ENCODE results near the gene FAM3A.

The FAM3A gene

GRCh38 chrX:154516656-154517100 lies 646 bp upstream of the FAM3A start (continued):
- TF ChIP-seq ZNF571 (tag by site-specific recombination; IDR thresholded peaks at IDR 0.05) (no peak), ZNF366 (tag by site-specific recombination; conservative IDR thresholded peaks at IDR 0.05) (no peak), ZSCAN30 (tag by site-specific recombination; IDR thresholded peaks at IDR 0.05) (no peak), ELK4 (IDR thresholded peaks at IDR 0.05; ENCODE audit: borderline replicate concordance, low read depth, low read length) (0 out of 2 replicates have a peak, but pooled peaks have one; percentile 1), YY1 (tag by site-specific recombination; IDR thresholded peaks at IDR 0.05) (no peak), ZNF302 (tag by site-specific recombination; IDR thresholded peaks at IDR 0.05; ENCODE audit: low read depth) (no peak), ZFP3 (tag by site-specific recombination; IDR thresholded peaks at IDR 0.05; ENCODE audit: low read depth) (no peak), ZNF311 (tag by site-specific recombination; IDR thresholded peaks at IDR 0.05; ENCODE audit: borderline replicate concordance) (no peak), ZNF513 (tag by site-specific recombination; IDR thresholded peaks at IDR 0.05) (no peak), ZBTB8A (tag by site-specific recombination; IDR thresholded peaks at IDR 0.05) (0 out of 2 replicates have a peak, but pooled peaks have one; percentile 5), ZNF280C (tag by site-specific recombination; IDR thresholded peaks at IDR 0.05) (no peak), ZNF610 (tag by site-specific recombination; IDR thresholded peaks at IDR 0.05; ENCODE audit: borderline replicate concordance) (no peak), GLIS2 (tag by site-specific recombination; IDR thresholded peaks at IDR 0.05) (no peak), GFI1B (tag by site-specific recombination; IDR thresholded peaks at IDR 0.05) (no peak), ZNF354C (tag by site-specific recombination; IDR thresholded peaks at IDR 0.05; ENCODE audit: borderline replicate concordance, low read depth) (no peak), BCL11A (tag by site-specific recombination; IDR thresholded peaks at IDR 0.05; ENCODE audit: low read depth) (no peak), ZNF792 (tag by site-specific recombination; IDR thresholded peaks at IDR 0.05) (no peak), ZNF324 (tag by site-specific recombination; IDR thresholded peaks at IDR 0.05) (no peak), HIC1 (tag by site-specific recombination; IDR thresholded peaks at IDR 0.05) (no peak), KLF1 (tag by site-specific recombination; IDR thresholded peaks at IDR 0.05) (0 out of 2 replicates have a peak, but pooled peaks have one; percentile 22), KLF9 (tag by site-specific recombination; IDR thresholded peaks at IDR 0.05; ENCODE audit: low read depth) (no peak), ZNF138 (tag by site-specific recombination; IDR thresholded peaks at IDR 0.05; ENCODE audit: borderline replicate concordance) (no peak)
- TF ChIP-seq, protein P1, sequence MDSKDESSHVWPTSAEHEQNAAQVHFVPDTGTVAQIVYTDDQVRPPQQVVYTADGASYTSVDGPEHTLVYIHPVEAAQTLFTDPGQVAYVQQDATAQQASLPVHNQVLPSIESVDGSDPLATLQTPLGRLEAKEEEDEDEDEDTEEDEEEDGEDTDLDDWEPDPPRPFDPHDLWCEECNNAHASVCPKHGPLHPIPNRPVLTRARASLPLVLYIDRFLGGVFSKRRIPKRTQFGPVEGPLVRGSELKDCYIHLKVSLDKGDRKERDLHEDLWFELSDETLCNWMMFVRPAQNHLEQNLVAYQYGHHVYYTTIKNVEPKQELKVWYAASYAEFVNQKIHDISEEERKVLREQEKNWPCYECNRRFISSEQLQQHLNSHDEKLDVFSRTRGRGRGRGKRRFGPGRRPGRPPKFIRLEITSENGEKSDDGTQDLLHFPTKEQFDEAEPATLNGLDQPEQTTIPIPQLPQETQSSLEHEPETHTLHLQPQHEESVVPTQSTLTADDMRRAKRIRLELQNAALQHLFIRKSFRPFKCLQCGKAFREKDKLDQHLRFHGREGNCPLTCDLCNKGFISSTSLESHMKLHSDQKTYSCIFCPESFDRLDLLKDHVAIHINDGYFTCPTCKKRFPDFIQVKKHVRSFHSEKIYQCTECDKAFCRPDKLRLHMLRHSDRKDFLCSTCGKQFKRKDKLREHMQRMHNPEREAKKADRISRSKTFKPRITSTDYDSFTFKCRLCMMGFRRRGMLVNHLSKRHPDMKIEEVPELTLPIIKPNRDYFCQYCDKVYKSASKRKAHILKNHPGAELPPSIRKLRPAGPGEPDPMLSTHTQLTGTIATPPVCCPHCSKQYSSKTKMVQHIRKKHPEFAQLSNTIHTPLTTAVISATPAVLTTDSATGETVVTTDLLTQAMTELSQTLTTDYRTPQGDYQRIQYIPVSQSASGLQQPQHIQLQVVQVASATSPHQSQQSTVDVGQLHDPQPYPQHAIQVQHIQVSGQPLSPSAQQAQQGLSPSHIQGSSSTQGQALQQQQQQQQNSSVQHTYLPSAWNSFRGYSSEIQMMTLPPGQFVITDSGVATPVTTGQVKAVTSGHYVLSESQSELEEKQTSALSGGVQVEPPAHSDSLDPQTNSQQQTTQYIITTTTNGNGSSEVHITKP (tag by site-specific recombination; IDR thresholded peaks at IDR 0.05): no peak
- TF ChIP-seq, protein P2, sequence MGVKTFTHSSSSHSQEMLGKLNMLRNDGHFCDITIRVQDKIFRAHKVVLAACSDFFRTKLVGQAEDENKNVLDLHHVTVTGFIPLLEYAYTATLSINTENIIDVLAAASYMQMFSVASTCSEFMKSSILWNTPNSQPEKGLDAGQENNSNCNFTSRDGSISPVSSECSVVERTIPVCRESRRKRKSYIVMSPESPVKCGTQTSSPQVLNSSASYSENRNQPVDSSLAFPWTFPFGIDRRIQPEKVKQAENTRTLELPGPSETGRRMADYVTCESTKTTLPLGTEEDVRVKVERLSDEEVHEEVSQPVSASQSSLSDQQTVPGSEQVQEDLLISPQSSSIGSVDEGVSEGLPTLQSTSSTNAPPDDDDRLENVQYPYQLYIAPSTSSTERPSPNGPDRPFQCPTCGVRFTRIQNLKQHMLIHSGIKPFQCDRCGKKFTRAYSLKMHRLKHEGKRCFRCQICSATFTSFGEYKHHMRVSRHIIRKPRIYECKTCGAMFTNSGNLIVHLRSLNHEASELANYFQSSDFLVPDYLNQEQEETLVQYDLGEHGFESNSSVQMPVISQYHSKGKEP (tag by site-specific recombination; IDR thresholded peaks at IDR 0.05): no peak
- TF ChIP-seq, protein P3, sequence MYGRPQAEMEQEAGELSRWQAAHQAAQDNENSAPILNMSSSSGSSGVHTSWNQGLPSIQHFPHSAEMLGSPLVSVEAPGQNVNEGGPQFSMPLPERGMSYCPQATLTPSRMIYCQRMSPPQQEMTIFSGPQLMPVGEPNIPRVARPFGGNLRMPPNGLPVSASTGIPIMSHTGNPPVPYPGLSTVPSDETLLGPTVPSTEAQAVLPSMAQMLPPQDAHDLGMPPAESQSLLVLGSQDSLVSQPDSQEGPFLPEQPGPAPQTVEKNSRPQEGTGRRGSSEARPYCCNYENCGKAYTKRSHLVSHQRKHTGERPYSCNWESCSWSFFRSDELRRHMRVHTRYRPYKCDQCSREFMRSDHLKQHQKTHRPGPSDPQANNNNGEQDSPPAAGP (tag by site-specific recombination; IDR thresholded peaks at IDR 0.05): peak; percentile 71; the same call in 1 of the 2 replicates

Data from HEK293 (cell line).